Astrocyte of the spinal cord (primary cell): Measurements from ENCODE around the gene OCRL.
A peak's percentile ranks its signal among the peaks of the same experiment; 100 is the strongest.

Experiments used
- DNase-seq: peaks from one replicate; pipeline ENCODE4 v3.0.0; 2011; ENCODE audit warnings: low read depth, low spot score
- H3K4me3 ChIP-seq: 2 replicates; pipeline ENCODE4 v1.5.1; 2011; ENCODE audit warnings: low read depth, mild to moderate bottlenecking, low read length, moderate library complexity
- in situ Hi-C: cut with HindIII; loops from 2 replicates; pipeline ENCODE4 v1.10.0; 2017; ENCODE audit warnings: low sequenced_read_pairs
- TF ChIP-seq, protein P1 (sequence below): IDR thresholded peaks from 2 replicates; pipeline ENCODE4 v1.5.1; 2012; ENCODE audit warnings: low read depth, mild to moderate bottlenecking, low read length, inconsistent platforms

Gene OCRL

DNA sequence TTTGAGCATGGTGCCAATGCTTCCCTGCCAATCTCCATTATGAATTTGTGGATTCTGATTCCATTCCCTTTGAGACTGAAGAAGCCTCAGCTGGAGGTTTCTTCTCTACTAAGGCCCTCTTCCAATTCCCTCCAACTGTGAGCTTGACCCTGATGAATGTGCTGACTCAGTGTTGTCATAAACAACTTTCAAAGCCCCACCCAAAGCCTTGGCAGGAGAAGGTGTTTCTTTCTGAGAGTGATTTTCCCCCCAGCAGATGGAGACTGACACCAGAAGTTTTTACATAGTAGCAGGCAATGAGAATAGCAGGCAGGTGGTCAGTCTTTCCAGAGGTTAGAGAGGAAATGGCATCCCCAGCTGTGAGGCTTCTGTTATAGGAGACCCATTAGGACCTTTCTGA, 53.1 kb downstream of the OCRL start:
- DNase-seq: peak; percentile 43
- TF ChIP-seq, protein P1, sequence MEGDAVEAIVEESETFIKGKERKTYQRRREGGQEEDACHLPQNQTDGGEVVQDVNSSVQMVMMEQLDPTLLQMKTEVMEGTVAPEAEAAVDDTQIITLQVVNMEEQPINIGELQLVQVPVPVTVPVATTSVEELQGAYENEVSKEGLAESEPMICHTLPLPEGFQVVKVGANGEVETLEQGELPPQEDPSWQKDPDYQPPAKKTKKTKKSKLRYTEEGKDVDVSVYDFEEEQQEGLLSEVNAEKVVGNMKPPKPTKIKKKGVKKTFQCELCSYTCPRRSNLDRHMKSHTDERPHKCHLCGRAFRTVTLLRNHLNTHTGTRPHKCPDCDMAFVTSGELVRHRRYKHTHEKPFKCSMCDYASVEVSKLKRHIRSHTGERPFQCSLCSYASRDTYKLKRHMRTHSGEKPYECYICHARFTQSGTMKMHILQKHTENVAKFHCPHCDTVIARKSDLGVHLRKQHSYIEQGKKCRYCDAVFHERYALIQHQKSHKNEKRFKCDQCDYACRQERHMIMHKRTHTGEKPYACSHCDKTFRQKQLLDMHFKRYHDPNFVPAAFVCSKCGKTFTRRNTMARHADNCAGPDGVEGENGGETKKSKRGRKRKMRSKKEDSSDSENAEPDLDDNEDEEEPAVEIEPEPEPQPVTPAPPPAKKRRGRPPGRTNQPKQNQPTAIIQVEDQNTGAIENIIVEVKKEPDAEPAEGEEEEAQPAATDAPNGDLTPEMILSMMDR: no peak
- no peak overlapping the region for H3K4me3 ChIP-seq
- in situ Hi-C loops: no loop called here

DNA sequence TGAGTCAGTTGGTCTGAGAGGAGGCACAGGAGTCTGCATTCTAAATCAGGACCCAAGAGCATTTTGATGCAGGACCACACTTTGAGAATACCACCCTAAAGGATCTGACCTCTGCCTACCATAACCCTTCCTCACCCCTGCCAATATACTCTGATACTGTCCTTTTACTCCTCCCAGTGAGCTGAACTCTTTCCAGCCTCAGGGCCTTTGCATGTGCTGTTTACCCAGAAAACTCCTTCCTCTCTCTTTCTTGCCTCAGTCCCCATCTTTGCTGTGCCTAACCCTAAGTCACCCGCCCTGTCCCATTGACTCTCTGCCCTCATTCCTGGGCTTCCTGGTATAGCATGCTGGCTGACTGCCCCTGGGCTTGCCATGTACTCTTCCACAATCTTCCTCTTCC, 54.7 kb downstream of the OCRL start:
- DNase-seq: no peak
- in situ Hi-C loops: no loop called here
- TF ChIP-seq, protein P1: no peak
- no peak overlapping the region for H3K4me3 ChIP-seq

DNA sequence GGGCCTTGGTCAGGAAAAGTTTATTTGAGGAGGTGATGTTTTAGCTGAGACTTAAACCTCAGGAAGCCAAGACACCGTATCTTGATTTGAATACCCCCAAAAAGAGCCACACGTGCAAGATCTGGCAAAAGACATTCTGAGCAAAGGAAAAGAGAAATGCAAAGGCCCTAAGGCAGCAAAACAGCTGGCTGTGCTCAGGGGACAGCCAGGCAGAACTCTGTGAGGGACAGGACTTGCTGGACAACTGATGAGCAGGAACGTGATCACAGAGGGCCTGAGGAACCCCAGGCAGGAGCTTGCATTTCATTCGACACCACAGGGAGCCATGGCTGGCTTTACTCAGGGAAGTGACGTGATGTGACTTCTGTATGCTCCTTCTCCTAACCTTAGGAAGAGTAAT, 56.0 kb downstream of the OCRL start:
- no peak overlapping the region for H3K4me3 ChIP-seq
- no peak for DNase-seq
- TF ChIP-seq, protein P1: no peak
- in situ Hi-C loops: no loop called here

DNA sequence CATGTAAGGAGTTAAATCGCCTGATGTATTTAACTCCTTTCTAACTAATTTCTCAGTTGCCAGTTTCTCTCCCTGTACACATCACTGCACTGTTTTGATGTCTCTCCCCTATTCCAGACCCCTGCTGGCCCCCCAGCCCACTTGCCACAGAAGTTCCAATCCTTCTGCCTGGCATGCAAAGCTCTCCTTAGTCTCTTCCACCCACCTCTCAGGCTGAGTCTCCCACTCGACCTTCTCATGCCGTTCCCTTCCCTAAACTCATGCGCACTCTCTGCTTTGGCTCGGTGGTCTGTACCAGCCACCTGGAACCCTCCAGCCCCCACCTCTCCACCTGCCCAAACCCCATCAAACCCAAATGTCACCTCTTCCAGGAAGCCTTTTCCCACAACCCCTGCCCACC, 57.8 kb downstream of the OCRL start:
- in situ Hi-C loops: no loop called here
- TF ChIP-seq, protein P1: no peak
- DNase-seq: no peak
- H3K4me3 ChIP-seq: no peak overlapping the region

DNA sequence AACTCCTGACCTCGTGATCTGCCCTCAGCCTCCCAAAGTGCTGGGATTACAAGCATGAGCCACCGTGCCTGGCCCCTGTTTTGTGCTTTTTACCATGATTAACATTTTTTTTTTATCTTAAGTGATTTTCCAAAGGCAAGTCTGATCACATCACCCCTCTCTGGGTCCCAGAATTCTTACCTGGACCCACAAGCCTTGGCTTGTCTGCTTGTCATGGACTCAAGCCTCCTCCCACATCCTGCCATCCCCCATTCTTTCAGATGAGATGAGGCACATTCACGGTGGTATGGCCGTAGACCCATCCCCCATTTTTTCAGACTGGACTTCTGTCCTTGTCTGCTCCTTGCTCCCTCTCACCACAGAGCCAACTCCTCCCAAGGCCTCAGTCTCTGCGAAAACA, 59.4 kb downstream of the OCRL start:
- DNase-seq: no peak
- H3K4me3 ChIP-seq: no peak overlapping the region
- in situ Hi-C loops: no loop called here
- TF ChIP-seq, protein P1: no peak

DNA sequence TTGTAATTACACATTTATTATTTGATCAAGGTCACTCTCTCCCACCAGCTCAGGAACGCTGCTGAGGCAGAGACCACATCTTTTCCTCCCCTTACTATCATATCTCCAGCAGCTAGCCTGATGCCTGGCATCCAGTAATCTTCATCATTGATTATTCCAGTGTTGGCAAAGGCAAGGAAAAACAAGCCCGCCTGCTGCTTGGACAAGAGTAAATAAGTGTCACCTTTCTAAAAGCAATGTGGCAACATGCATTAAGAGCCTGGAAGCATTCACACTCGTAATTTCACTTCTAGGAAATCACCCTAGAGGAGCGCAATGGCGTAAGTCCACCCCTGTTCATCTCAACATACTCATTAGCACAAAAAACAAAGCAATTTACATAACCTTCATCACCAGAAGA, 59.9 kb downstream of the OCRL start:
- H3K4me3 ChIP-seq: no peak overlapping the region
- in situ Hi-C loops: no loop called here
- DNase-seq: no peak
- TF ChIP-seq, protein P1: no peak

DNA sequence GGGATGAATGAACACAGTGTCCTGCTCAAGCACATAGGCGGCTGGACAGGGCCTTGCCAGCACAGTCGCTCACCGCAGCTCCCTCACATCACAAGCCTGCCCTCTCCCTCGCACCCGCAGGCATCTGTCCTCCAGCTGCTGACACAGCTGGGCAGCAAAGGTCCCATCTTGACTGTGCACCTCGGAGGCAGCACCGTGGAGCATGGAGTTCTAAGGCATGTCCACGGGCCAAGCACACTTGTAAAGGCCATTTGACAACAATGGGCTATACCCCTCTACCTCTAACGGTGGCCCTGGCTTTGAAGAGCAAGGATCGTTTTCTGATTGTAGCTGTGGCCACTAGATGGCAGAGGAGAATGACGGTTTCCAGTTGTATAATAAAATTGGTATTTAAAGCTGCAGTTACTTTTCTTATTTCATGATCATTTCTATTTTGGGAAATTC, 60.9 kb downstream of the OCRL start:
- H3K4me3 ChIP-seq: no peak overlapping the region
- in situ Hi-C loops: no loop called here
- TF ChIP-seq, protein P1: peak; percentile 71
- peak; percentile 18 for DNase-seq
